GM23338 (cell line): ENCODE data around the gene PLXNA2.
A peak's percentile ranks its signal among the peaks of the same experiment; 100 is the strongest.

ENCODE experiments used
- CREB1 ChIP-seq: fragments of 250-450 bp; sonication (Bioruptor Pico); IDR thresholded peaks from 2 replicates; pipeline ENCODE4 v1.5.0; 2020; ENCODE audit warnings: low read depth, mild to moderate bottlenecking, moderate library complexity
- CTCF ChIP-seq, 2 experiments: fragments of 200-600 bp in 1 of 2; sonication (generic) in 1 of 2; conservative IDR thresholded peaks; 2 replicates each; pipeline versions ENCODE4 v1.5.1 to v1.6.1; 2016 to 2017; ENCODE audit warnings: antibody characterized with exemption in 2 of 2, low read depth in 2 of 2, mild to moderate bottlenecking in 2 of 2, moderate library complexity in 1 of 2
- EZH2 ChIP-seq: fragments of 200-600 bp; sonication (generic); IDR thresholded peaks from one replicate; pipeline ENCODE4 v1.8.0; 2017; ENCODE audit warnings: antibody characterized with exemption, mild to moderate bottlenecking, low read depth; ENCODE audit not compliant: unreplicated experiment
- EZH2phosphoT487 ChIP-seq: fragments of 200-600 bp; sonication (generic); IDR thresholded peaks from one replicate; pipeline ENCODE4 v1.8.1; 2018; ENCODE audit warnings: antibody characterized with exemption; ENCODE audit not compliant: unreplicated experiment
- JUNB ChIP-seq: IDR thresholded peaks from one replicate; pipeline ENCODE4 v1.6.1; 2016; ENCODE audit warnings: antibody characterized with exemption; ENCODE audit not compliant: unreplicated experiment
- NANOG ChIP-seq: IDR thresholded peaks from 2 replicates; pipeline ENCODE4 v1.6.1; 2016; ENCODE audit warnings: antibody characterized with exemption, borderline replicate concordance
- POLR2AphosphoS5 ChIP-seq: IDR thresholded peaks from 2 replicates; pipeline ENCODE4 v1.6.1; 2016; ENCODE audit warnings: antibody characterized with exemption, low read depth
- REST ChIP-seq: IDR thresholded peaks from one replicate; pipeline ENCODE4 v1.6.1; 2018; ENCODE audit warnings: antibody characterized with exemption; ENCODE audit not compliant: unreplicated experiment
- ZNF114 ChIP-seq: fragments of 250-450 bp; sonication (Bioruptor Pico); IDR thresholded peaks from 2 replicates; pipeline ENCODE4 v1.5.0; 2020; ENCODE audit warnings: mild to moderate bottlenecking, moderate library complexity
- ZNF331 ChIP-seq: fragments of 250-450 bp; sonication (Bioruptor Pico); IDR thresholded peaks from 2 replicates; pipeline ENCODE4 v1.5.0; 2020; ENCODE audit warnings: low read depth, mild to moderate bottlenecking, moderate library complexity
- ZNF462 ChIP-seq: fragments of 250-450 bp; sonication (Bioruptor Pico); IDR thresholded peaks from 2 replicates; pipeline ENCODE4 v1.5.0; 2020; ENCODE audit warnings: mild to moderate bottlenecking, moderate library complexity

DNA sequence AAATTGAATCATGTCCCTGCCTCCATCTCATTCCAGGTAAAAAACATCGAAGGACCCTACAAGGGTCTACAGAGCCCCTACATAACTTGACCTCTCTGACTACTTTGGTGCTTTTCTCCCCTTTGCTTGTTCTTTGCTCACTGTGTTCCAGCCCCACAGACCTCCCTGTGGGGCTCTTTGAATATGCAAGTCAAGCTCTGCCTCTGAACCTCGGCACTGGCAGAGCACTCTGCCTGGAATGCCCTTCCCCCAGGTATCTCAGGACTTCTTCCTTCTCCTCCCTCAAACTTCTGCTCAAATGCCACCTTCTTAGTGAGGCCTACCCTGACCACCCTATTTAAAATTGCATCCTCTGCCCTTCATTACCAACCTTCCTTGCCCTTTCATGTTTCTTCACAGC, 245.5 kb downstream of the PLXNA2 start:
- TF ChIP-seq CTCF (conservative IDR thresholded peaks at IDR 0.05; ENCODE audit: low read depth in 2 of 2) (no peak), REST (no peak), POLR2AphosphoS5 (no peak), EZH2 (no peak), NANOG (no peak), EZH2phosphoT487 (no peak), CREB1 (CRISPR knock-in tag) (no peak), ZNF462 (peak; percentile 67), ZNF331 (CRISPR knock-in tag) (no peak), JUNB (no peak), ZNF114 (no peak)
